H1 (cell line): ENCODE results near the gene SIDT1.

Experiments
- CREB1 ChIP-seq: IDR thresholded peaks from 2 replicates; pipeline ENCODE4 v1.6.1; 2012; ENCODE audit warnings: inconsistent platforms
- CTCF ChIP-seq, 3 experiments: IDR thresholded peaks; 1 replicate in 2 of 3; 2 replicates in 1 of 3; pipeline versions ENCODE4 v1.5.1 to v1.6.1; 2011; ENCODE audit warnings: low read length in 3 of 3, mild to moderate bottlenecking in 3 of 3, inconsistent platforms in 2 of 3, low read depth in 1 of 3, moderate library complexity in 1 of 3; ENCODE audit not compliant: insufficient read depth in 1 of 3; ENCODE audit errors: control extremely low read depth in 1 of 3
- GABPA ChIP-seq: IDR thresholded peaks from 2 replicates; pipeline ENCODE4 v1.6.1; 2011; ENCODE audit warnings: mild to moderate bottlenecking, low read length, moderate library complexity, borderline replicate concordance; ENCODE audit not compliant: insufficient read depth
- POLR2A ChIP-seq, 2 experiments: IDR thresholded peaks; 1 replicate in 1 of 2; 2 replicates in 1 of 2; pipeline ENCODE4 v1.6.1; 2011; ENCODE audit warnings: low read depth in 2 of 2, low read length in 2 of 2, mild to moderate bottlenecking in 2 of 2; ENCODE audit errors: control extremely low read depth in 1 of 2
- POLR2AphosphoS5 ChIP-seq: IDR thresholded peaks from 2 replicates; pipeline ENCODE4 v1.6.1; 2011; ENCODE audit warnings: low read depth, low read length
- RAD21 ChIP-seq, 2 experiments: IDR thresholded peaks in 1 of 2; conservative IDR thresholded peaks in 1 of 2; 2 replicates each; pipeline ENCODE4 v1.6.1; 2011; ENCODE audit warnings: low read depth in 2 of 2, low read length in 2 of 2, improper control_type of control experiment in 1 of 2, inconsistent platforms in 1 of 2, mild to moderate bottlenecking in 1 of 2, moderate library complexity in 1 of 2

- no peak for TF ChIP-seq RAD21 (IDR thresholded peaks at IDR 0.05 in 1 of 2, conservative IDR thresholded peaks at IDR 0.05 in 1 of 2; ENCODE audit: low read depth in 2 of 2, low read length in 2 of 2)
- TF ChIP-seq POLR2A (IDR thresholded peaks at IDR 0.05; ENCODE audit: control extremely low read depth in 1 of 2, low read depth in 2 of 2, low read length in 2 of 2) = no peak
- no peak for TF ChIP-seq CTCF (IDR thresholded peaks at IDR 0.05; ENCODE audit: control extremely low read depth in 1 of 3, insufficient read depth in 1 of 3, low read depth in 1 of 3, low read length in 3 of 3)
- TF ChIP-seq POLR2AphosphoS5 = no peak
- TF ChIP-seq GABPA = no peak
- no peak for TF ChIP-seq CREB1
Measured at GRCh38 chr3:113501597-113501996, 30.8 kb upstream of the SIDT1 start.
